A204.1 (cell line): ENCODE results near the gene LRRC3B.

Experiments
- FAIRE-seq: peaks from 2 replicates; lab custom pipeline; 2012; peaks lifted over from hg19 to GRCh38; lab: Jason Lieb, UNC

Gene LRRC3B

DNA sequence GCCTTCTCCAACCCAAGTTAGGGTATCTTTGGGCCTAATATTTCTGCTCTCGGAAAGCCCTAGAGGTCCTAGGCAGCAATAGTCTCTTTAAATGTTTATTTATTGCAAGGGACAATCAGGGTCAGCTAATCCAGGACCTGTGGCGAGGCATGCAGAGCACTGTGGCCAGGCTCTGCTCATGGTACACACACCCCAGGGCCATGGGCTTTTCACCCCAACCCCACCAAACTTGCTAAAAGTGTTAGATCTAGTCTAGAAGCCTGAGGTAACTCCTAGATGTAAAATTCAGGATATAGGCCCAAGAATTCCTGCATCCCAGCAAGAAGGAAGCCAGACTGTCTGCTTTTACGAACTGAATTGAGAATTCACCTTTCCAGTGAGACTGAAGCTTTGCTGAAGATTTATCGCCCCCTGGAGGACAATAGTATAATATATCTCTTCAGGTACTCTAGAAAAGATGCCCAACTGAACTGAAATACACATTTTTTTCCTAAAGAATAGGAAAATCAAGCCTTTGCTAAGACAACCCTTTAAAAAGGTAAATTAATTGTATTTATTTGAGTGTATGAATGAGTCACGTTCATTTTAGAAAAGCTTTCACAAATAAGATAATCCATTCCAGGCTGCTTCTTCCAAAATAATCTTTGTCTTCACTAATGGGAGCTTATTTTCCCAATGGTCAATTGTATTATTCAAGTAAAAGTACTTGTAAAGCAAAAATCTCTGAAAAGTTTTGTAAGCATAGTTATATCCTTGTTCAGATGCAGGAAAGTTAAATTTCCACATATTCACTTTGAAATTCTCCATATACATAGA is 89.8 kb downstream of the LRRC3B start:
- FAIRE-seq: peak; percentile 47

DNA sequence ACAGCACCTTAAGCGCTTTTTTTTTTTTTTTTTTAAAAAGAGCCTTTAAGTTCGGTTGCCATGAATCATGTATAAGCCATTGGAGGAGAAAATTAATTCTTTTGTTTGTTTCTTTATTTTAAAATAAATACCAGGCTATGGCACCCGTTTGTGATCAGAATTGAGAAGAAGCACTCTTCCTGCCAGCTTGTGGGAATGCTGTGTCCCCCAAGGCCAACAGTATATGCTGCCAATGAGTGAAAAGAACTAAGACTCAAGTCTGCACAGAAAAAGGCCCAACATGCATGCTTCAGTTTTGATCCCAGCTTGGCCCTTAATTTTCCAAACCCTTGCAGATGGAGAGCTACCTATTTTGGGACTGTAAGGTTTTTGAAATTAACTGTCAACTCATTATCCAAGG is 90.5 kb downstream of the LRRC3B start:
- no peak for FAIRE-seq

GRCh38 chr3:26714485-26714884 is 91.9 kb downstream of the LRRC3B start:
- no peak for FAIRE-seq

GRCh38 chr3:26715431-26715830 is 92.9 kb downstream of the LRRC3B start:
- FAIRE-seq: no peak

DNA sequence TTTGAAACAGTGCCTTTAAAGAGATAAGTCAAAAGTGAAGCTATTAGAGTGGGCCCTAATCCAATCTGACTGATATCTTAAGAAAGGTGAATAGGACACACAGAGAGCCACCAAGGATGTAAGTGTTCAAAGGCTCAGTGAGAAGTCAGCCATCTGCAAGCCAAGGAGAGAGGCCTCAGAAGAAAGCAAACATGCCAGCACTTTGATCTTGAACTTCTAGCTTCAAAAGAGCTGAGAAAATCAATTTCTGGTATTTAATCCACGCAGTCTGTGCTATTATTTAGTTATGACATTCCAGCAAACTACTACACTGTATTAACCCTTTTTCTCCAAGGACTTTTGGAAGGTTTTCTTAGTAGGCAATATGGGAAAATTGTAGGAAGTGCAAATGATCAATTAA is 95.7 kb downstream of the LRRC3B start:
- no peak for FAIRE-seq

GRCh38 chr3:26719134-26719533 is 96.6 kb downstream of the LRRC3B start:
- FAIRE-seq: no peak

- FAIRE-seq: no peak
Observed at GRCh38 chr3:26721047-26721446, 98.5 kb downstream of the LRRC3B start.

DNA sequence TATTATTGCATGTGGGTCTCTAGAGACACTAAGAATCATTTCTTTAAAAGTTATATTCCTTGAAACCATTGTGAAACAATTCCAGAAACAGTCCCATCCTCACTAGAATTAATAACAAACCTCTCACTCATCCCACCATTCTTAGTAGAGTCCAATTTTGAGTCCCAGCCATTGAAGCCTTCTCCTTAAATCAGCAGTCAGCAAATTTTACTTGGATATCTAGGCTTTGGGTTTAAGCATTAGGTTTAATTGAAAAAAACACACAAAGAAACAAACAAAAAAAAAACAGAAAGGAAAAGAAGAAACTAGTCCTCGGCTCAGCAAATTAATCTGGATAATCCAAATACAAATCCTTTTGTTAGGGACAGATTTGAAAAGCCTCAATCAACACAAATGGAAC is 109.3 kb downstream of the LRRC3B start:
- FAIRE-seq: no peak

GRCh38 chr3:26750263-26750662 is 127.7 kb downstream of the LRRC3B start:
- no peak for FAIRE-seq

DNA sequence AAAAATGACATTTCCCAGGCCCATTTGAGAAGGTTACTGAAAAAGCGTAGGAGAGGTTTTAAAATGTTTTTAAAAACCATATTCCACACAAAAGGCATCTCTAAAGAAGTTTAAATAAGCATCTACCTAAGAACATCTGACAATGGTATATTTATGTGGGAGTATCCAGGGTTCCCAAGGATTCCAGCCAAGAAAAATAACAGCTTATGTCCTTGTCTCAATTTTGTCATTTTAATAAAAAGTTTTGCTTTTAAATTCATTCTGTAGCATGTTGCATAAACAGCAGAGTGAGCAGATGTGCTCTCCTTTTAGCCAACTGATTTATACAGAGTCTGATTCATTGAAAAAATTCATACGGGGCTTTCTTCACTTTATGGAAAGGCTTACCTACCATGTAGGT is 129.9 kb downstream of the LRRC3B start:
- no peak for FAIRE-seq

GRCh38 chr3:26753095-26753494 is 130.5 kb downstream of the LRRC3B start:
- FAIRE-seq: no peak

- FAIRE-seq: peak; percentile 39
Observed at GRCh38 chr3:26757978-26758377, 135.4 kb downstream of the LRRC3B start.
